Activated effector memory CD4-positive, alpha-beta T cell treated with Interleukin-2 at 50 U/mL for 16 hours (primary cell): ENCODE results near the gene PLCD3.

Experiments used
- DNase-seq: peaks from one replicate; pipeline ENCODE4 v3.0.0-alpha.2; 2020

PLCD3 gene

DNA sequence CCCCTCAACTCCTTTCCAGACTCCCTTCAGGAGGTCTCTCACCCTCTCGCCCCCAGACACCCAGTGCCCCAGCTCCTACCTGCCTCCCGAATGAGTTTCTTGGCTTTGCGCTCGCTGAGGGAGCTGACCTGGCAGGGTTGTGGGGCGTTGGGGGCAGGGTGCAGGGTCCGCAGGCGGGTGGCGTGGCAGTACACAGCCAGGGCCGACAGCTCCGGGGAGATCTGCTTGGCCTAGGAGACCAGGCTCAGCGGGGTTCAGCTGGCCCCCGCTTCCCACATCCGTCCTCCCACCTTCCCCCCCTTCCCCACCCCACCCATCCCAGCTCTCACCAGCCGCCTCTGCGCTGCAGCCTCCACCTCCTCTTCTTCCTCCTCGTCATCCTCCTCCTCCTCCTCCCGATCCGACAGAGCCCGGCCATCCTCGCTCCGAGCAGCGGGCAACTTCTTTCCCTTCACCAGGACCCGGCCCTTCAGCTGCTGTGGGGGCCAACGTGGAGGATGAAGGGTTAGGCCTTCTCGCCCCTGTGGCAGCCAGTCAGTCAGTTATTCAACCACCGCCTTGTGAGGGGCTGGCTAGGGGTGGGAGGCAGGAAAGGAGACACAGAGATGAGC is 17.2 kb downstream of the PLCD3 start:
- no peak for DNase-seq

DNA sequence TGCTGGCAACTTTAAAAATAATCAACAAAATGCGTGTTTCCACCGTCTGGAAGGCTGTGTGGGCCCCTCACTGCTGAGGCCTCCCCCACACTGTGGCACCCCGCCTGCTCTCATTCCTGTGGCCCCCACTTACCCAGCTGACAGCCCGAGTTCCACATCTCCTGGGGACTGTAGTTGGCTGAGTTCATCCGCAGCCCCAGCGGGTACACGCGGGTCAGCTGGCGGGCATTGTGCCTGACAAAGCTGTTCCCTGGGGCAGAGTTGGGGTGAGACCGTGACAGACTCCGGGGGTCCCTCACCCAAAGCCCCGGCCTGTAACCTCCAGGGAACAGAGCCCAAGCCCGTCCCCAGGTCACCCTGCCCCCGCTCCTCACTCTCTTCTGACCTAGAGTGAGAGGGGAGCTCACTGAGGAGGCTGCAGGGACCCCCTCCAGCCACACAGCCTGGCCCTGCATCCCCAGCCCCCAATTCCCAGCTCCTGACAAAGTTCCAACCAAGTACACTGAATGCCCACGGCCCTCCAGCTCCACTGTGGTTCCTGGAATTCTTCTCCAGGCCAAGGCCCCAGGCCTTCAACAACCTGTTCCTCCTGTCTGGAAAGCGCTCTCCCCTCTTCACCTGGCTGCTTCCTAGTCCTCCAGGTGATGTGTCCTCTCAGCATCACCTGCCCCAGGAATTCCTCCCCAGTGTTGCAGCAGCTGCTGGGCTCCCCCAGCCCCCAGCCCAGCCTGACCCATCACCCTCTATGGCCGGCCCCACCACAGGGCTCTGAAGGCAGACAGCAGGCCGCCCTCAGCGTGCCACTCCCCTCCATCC is 18.0 kb downstream of the PLCD3 start:
- DNase-seq: no peak

DNA sequence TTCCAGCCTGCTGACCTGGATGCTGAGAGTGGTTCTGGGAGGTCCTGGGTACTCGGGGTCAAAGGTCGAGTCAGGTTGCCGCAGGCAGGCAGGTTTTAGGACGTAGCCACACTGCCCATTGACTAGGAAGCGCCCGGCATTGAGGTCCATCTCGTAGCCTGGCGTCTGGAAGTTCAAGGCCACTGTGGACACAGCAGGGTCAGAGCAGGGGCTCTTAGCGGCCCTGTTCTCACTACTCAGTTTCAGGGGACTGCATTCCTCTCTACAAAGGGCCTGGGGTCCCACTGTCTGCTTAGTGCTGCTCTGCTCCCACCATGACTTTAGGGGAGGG is 18.9 kb downstream of the PLCD3 start:
- no peak for DNase-seq

DNA sequence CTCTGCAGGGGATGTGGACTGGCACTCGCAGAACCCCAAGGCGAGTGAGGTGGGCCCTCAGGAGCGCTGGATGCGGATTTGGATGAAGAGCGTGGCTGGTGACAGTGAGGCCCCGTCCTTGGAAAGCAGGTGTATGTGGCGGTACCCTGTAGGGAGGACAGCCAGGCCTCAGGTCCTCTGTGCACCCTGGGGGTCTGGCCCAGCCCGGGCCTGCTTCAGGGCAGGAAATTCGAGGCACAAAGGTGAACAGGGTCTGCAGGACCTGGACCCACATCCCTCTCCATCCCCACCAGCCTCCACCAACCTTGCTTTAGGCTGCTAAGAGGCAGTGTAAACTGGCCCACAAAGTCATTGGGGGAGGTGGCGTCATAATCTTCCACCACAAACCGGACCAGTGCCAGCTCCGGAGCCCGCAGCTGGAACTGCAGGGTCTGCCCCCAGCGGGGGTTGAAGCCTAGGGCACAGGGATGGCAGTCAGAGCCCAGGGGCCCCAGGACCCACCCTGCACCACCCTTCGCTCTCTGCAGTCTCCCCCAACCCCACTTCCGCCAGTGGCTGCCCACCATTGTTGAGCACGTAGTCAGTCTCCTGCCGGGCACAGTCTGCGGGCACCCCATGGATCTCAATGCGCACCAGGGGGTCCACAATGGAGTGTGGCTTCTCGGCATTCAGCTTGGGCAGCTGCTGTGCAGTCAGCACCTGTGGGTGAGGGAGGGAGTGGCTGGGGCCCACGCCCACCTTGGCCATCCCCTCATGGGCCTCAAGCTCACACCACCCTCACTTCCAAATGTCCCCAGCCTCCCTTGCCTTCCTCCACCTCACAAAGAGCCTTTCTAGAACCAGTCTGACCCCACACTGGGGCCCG is 19.5 kb downstream of the PLCD3 start:
- DNase-seq: no peak

DNA sequence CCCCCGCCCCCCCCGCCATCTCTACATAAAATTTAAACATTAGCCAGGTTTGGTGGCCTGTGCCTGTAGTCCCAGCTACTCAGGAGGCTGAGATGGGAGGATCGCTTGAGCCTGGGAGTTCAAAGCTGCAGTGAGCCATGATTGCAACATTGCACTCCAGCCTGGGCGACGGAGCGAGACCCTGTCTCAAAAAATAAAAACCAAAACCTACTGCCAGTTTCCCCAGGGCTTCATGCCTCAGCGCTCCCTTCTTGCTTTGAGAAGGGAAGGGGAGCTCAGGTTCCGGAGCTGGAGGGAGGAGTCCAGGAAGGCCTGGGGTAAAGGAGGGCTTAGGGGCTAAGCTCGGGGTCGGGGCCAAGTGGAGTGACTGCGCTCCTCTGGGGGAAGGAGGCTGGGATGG is 20.5 kb downstream of the PLCD3 start:
- no peak for DNase-seq

DNA sequence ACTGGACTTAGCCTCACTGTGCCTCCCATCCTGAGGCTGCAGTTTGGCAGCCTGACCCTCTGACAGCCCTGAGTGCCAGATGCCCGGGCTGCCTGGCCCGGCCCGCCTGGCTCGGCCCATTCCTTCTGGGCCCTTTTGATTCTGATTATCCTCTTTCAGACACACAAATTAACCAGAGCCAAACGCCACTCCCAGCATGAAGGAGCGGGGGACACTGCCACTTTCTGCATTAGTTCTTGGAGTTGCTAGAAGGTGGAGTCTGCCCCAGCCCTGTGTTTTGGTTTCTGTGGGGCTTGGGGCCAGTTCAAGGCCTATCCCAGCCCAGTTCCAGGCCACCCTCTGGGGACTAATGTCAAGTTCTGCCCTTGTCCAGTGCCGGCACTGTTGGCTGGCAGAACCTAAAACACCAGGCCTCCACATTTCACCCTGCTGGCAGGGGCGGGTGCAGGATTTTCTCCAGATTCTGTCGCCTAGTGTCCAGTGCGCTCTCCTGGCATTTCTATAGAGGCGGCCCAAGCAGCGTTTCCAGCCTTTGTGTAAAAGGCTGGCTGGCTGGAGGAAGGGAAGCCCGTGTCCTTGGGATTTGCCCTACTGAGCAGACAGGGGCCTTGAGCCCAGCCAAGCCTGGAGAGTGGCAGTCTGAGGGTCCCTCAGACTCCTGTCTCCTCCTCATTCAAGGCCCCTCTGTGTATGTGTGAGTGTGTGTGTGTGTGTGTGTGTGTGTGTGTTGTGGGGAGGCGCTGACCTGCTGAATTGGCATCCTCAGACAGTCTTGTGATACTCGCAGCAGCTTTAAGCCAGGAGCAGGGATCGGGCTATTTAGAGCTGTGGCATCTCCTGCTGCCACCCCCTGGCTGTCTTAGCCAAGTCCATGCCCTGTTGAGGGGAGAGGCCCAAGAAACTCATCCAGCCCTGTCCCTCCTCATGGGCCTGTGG is 21.4 kb downstream of the PLCD3 start:
- no peak for DNase-seq

DNA sequence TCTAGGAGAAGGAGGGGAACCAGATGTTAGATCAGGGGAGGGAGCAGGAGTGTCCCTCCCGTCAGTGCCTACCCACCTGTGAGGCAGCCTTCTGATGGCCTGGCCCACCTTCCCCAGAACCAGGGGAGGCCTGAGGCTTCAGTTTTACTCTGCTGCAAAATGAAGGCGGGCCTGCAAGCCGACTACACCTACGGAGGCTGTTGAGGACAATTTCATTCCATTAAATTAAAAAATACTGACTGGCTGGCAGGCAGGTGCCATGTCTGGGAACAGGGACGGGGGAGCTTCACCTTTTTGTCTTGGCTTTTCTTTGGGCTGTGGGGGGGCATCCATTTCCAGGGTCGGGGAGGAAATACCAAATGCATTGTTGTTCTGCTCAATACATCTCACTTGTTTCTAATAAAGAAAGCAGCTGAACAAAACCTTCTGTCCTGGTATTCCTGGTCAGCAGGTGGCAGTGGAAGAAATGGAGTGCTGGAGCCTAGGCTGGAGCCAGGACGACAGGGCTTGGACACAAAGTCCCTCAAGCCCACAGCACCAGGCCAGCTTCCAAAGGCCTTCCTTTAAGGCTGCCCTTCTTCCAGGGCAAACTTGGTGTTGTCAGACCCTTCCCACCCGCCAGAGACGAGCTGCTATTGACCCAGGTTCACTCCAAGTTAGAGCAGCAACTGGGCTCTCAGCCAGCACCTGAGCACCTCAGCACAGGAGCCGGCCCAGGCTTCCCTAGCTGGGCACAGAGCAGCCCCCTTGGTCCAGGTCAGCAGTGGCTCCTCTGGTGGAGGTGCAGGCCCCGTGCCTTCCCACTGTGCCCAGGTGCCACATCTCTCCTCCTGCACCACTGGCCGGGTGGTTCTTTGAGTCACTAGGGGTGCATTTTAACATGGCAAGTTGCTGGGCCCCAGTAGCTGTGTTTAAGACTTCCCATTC is 23.5 kb downstream of the PLCD3 start:
- no peak for DNase-seq

DNA sequence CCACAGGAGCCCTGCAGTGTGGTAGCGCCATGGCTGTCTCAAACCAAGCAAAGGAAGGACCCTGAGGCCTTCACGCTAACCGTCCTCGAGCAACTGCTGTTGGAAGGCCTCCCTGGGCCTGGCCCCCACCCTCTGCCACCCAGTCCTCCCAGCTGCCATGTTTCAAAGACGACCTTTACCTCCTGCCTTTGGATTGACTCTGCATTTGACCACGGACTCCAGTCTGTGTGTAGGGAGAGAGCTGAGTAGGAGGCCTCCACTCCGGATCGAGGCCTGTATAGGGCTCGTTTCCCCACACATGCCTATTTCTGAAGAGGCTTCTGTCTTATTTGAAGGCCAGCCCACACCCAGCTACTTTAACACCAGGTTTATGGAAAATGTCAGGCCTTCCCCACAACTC is 24.3 kb downstream of the PLCD3 start:
- DNase-seq: no peak

DNA sequence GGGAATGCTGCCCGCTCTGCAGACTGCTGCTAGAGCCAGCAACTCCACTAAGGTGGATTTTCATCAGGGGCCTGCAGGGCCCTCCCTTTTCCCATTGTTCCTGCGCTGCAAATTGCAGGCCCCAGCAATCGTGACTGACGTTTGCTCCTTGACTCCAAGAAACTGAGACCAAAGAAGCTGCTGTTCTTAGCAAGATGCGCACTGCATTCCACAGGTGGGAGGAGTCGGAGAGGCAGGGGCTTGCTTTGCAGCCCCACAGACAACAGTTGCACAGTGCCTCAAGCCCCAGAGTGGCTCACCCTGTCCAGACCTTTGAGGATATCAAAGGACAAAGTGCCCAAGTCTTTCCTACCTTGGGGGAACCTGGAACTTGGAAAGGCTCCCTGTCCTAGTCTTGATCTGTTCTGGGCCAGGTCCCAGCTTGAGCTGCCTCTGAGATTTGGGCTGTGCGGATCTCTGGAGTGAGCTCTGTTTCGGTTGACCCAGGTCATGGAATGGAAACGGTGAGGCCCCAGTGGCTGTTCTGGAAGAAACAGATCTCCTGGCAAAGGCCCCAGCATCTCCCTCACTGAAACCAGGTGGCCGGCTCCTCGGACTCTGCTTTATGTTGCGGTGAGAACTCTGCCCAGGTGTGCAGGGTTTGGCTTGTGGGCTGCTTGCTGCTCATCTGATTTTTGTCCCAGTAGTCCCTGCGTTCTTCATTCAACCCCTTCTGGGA is 24.9 kb downstream of the PLCD3 start:
- DNase-seq: no peak

DNA sequence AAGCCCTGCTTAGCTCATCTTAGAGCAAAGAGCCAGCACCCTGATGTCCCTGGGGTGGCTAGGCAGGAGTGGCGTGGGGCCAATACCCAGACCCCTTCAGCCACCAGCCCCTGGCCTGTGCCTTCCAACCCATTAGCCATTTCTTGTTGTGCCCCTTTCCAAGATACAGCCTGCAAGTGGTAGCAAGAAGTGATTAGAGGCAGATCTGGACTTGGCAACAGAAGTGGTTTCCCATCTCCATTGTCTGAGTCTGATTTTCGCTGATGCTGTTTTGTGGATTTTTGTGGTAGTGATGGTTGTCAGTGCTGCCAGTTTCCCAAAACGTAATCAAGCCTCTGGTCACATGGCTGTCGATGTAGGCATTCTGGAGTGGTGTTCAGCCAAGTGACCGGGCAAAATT is 25.7 kb downstream of the PLCD3 start:
- no peak for DNase-seq

DNA sequence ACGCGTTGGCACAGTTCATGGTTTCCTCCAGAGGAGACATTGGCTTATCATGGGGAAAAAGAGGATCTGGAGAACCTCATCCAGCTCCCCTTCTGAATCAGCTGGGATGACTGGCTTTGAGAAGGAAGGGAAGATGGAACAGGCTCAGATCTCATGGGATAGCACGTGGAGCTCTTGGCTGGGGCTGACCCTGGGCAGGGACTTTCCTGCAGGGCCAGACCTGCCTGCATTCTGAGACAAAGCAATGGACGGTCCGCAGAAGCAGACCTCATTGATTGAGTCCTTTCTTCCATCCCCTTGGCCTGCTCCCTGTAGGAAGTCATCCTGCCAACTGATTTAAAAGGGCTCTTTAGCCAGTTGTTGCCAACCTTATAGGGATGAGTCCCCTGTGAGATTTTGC is 26.2 kb downstream of the PLCD3 start:
- DNase-seq: no peak

DNA sequence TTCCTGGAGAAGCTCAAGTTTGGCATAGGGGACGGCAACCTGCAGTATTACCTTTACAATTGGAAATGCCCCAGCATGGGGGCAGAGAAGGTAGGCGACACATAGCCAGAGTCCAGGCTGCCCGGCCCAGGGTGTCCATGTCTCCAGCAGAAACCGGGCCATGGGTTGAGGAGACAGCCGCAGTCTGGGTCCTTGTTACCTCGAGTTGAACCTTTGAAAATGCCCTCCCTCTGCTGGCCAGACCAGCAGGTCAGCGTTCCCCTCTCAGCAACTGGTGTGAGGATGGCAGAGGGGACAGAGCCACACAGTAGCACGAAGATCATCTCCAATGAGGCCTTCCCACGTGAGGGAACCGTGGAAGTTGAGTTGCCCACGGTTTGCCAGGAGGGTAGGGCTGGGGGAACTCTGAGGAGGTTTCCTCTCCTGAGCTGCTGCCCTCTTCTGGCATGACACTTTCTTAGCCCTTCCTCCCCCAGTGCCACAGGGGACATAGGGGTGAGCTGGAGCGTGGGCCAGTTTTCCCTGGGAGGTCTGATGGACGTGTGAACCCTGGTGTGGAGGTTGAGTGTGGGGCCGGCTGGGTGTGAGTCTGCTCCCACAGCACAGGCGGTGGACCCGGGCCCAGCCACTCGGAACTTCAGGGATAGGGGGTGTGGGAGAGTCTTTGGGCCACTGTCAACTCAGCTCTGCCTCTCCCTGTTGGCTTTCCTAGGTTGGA is 27.2 kb downstream of the PLCD3 start:
- no peak for DNase-seq

DNA sequence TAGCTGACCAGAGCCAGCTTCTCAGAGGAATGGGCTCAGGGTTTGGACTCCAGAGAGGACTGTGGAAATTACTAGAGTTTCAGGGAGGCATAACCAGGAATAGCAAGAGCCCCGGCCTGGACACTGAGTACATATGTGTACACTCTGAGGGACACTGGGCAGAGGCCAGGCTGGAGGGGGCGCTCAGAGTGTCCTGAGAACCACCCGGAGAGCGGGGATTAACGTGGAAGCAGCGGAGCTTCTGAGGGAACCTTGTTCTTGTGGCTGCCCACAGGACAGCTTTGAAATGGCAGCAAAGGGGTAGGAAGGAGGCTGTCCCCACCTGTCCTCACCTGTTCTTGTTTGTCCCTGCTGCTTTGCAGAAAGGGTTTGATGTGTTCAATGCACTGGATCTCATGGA is 27.8 kb downstream of the PLCD3 start:
- no peak for DNase-seq

DNA sequence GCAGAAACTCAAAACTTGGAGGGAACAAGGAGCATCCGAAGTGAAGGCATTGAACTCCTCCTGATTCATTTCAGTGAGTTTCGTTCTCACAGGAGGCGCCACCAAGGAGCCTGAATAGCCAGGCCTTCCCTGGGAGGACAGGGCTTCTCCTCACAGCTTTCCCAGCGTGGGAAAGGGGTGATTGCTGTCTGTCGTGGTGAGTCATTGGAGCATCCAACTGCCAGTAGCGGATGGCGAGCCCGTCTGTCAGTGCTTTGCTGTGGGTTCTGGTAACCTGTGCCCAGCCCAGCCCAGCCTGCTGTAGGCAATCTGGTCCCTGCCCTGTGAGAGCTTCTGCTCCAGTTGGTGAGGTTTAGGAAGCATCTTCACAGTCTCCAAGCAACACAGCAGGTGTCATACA is 28.3 kb downstream of the PLCD3 start:
- no peak for DNase-seq

DNA sequence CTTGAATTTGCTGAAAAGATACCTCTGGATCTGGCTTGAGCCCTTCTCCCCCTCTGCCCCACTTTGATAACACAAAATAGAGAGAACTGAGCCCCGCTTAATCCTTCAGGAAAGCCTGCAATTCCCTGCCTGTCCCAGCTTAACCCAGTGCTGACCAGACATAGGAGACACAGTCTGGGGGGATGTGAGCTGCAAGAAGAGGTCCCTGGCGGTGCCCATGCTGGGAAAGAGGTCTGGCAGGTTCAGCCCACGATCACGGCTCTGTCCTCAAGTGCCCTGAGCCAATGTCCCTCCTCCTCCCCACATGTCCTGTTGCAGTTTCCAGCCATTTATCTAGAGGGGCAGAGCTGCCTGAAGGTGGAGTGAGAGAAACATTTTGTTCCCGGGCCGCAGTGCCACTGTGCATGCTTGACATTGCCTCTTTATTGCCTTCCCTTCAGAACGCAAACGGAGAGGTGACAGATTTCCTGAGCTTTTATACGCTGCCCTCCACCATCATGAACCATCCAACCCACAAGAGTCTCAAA is 29.0 kb downstream of the PLCD3 start:
- no peak for DNase-seq

DNA sequence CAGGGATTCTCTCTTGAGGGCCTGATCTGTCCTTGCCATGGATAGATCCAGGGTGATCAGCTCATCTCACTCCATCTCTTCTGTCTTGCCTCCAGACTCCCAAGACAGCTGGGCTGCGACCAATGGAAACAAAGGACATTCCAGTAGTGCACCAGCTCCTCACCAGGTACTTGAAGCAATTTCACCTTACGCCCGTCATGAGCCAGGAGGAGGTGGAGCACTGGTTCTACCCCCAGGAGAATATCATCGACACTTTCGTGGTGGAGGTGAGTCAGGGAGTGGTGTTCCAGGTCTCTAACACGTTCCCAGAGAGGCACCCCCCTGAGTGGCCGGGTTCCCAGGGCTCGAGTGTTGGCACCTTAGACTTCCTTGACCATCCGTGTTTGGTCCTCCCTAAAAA is 29.5 kb downstream of the PLCD3 start:
- no peak for DNase-seq

DNA sequence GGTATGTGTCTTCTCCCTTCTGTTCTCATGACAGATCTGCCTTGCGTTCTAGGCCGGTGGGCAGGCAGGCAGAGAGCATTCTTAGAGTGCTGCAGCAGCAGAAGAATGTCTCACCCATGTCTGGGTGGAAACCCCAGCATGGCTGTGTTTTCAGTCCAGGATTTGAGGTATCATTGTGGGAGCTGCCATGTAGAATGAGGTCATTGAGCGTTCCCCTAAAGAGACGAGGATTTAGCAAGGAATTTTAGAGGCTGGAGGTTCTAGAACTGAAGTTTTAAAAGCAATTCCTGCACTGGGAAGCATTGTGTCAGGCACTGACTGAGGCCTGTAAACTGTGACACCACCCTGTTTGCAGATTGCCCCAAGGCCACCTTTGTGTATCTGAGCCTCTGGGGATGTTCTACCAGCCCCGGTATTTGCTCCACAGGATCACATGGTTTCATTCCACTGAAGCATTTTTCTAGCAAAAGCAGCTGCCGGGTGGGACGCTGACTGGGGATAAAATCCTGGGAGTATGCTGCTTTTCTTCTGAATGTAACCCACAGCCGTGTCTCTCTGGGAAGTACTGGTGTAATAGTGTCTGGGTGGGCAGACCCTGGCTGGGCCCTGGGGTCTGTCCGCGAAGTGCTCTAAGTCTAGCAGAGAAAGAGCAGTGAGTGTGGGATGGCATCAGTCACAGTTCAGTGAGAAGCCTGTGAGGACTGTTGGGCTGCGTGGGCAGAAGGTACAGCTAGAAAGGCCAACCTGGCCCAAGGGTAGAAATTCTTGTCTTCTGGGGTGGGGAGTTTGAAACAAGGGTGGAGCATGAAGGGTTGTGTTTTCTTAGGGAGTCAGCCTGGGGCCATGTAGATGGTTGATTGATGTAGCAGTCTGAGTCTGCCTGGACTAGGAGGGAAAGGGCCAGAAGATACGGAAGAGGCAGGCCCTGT is 30.2 kb downstream of the PLCD3 start:
- no peak for DNase-seq

DNA sequence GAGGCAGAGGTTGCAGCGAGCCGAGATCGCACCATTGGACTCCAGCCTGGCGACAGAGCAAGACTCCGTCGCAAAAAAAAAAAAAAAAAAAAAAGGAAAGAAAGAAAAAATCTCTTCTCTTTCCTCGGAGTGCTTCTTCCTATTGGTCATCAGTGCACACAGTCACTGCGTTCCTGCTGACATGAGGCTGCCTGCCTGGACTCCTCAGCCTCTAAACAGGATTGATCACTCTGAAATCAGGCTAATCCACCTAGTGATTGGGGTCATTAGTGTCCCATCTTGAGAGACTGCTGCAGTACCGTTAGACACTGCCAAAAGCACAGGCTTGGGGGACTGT is 30.8 kb downstream of the PLCD3 start:
- no peak for DNase-seq
